Neuron (in vitro differentiated cells): ENCODE data around the gene CALML3.

ENCODE experiments used
- H2AFZ ChIP-seq: one replicate; pipeline ENCODE4 v1.6.1; 2013; ENCODE audit warnings: low read depth, mild to moderate bottlenecking, inconsistent platforms, low read length, moderate library complexity
- H3K27me3 ChIP-seq: one replicate; pipeline ENCODE4 v1.6.1; 2013; ENCODE audit warnings: low read length; ENCODE audit not compliant: insufficient read depth
- H3K36me3 ChIP-seq: one replicate; pipeline ENCODE4 v1.6.1; 2013; ENCODE audit warnings: low read length; ENCODE audit not compliant: insufficient read depth
- H3K4me1 ChIP-seq: one replicate; pipeline ENCODE4 v1.6.1; 2013; ENCODE audit warnings: low read length; ENCODE audit not compliant: insufficient read depth
- H3K4me3 ChIP-seq: 2 replicates; pipeline ENCODE4 v1.5.1; 2013; ENCODE audit warnings: mild to moderate bottlenecking, low read length, moderate library complexity
- H3K9me3 ChIP-seq: one replicate; pipeline ENCODE4 v1.6.1; 2013; ENCODE audit warnings: low read length

The CALML3 gene

DNA sequence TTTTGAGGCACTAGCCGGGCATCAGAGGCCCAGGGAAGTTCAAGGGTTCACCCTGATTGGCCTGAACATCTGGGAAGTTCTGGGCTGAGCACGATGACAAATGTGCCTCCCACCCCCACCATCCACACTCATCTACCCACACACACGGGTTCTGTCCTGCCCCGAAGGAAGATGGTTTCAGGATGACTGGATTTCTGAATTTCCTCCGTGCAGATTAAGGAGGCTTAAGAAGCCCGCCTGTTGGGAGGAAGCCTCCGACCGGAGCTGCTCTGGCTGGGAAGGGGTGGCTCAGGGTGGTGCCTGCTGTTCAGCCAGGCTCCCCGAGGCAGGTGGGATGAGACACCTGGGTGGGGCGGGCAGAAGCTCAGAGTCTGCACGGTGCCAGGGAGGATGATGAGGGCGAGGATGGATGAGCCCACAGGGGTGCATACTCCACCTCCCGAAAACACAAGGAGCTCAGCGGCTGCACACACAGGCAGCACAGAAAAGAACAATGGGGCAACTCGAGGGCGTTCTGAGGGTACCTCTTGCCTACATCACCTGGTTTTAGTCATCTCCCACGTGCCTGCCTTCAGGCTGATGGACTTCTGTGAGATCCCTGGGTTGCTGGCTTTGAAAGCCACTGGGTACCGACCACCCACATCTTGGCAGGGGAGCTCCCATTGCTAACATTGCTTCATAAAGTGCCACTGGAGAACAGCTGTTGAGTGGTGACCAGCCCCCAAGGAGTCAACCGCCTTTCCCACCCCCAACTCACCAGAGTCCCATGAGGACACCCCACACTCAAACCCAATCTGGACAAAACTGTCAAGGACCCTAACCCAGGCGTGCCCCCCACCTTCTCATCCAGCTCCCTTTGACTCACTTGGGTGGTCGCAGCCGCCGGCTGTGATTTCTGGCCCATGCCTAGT lies 41.2 kb downstream of the CALML3 start:
- Histone ChIP-seq H3K4me1 (peaks cover 4% of the 10 kb centered on the region), H3K27me3 (no peaks in the 10 kb centered on the region), H2AFZ (no peak overlapping the region), H3K9me3 (no peaks in the 10 kb centered on the region), H3K4me3 (no peak overlapping the region), H3K36me3 (no peaks in the 10 kb centered on the region)

DNA sequence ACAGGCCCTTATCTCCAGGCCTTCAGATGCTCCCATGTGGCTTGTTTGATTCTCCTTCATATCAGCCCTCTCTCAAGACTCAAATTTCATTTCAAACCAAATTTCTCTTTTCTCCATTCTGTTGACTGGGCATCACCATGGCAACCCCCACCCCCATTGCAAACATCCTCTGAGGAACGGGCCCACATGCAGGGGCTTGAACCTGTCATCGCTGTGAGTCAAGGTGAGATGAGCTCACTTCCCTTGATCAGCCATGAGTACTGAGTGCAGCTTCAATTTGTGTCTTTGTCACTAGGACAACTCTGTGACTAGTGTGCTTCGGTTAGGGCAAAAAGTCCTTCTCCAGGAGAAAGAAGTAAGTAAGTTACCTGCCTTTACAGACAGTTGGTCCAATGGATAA lies 41.9 kb downstream of the CALML3 start:
- Histone ChIP-seq H2AFZ (no peak overlapping the region), H3K9me3 (no peaks in the 10 kb centered on the region), H3K36me3 (no peaks in the 10 kb centered on the region), H3K4me1 (peaks cover 4% of the 10 kb centered on the region), H3K4me3 (no peak overlapping the region), H3K27me3 (no peaks in the 10 kb centered on the region)

DNA sequence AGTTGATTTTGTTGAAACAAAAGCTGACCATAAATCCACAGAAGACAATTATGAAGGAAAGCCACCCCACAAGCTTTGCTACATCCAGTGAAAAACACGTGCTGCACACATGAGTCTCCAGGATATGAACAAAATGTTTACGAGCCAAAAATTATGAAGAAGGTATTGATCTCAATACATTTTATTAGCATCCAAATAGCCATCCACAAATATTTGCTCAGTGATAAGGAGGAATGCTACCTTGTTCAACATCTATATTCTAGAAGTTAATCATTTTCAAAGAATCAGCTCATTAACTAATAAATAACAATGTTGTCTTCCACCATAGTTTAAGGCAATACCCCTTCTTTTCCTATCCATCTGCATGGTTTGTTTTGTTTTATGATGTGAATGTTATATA lies 42.7 kb downstream of the CALML3 start:
- H3K4me1 ChIP-seq, result peaks cover under 1% of the 10 kb centered on the region
- H3K4me3 ChIP-seq, result no peak overlapping the region
- no peak overlapping the region for H2AFZ ChIP-seq
- no peaks in the 10 kb centered on the region for H3K36me3 ChIP-seq
- H3K27me3 ChIP-seq, result no peaks in the 10 kb centered on the region
- H3K9me3 ChIP-seq, result no peaks in the 10 kb centered on the region

DNA sequence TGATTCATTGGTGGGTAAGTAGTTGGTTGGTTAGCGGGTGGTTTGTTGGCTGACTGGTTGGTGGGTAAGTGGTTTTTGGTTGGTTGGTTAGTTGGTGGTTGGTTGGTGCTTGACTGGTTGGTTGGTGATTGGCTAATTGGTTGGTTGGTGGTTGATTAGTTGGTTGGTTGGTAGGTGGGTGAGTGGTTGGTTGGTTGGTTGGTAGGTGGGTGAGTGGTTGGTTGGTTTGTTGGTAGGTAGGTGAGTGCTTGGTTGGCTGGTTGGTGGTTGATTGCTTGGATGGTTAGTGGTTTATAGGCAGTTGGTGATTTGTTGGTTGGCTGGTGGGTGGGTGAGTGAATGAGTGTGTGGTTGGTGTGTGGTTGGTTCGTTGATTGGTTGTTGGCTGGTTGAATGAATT lies 44.2 kb downstream of the CALML3 start:
- Histone ChIP-seq H3K27me3 (no peaks in the 10 kb centered on the region), H3K9me3 (no peaks in the 10 kb centered on the region), H3K4me3 (no peak overlapping the region), H3K36me3 (no peaks in the 10 kb centered on the region), H3K4me1 (peaks cover 3% of the 10 kb centered on the region), H2AFZ (no peak overlapping the region)

DNA sequence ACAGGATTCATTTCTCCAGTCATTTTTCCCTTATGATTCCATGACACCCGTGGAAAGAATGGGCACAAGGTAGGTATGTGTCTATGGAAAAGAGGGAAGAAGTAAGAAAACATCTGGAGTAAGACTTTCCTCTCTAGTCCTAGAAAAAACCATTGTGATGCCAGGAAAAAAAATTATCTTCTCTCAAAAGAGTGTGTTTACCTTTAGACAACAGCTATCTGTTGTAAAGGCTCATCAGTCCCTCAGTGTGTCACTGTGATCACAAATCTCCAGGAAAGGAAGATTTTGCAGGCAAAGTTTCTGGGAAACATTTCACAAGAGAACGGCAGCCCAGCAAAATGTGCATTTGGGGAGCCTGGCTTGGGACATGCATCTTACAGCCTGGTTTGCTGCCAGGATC lies 44.8 kb downstream of the CALML3 start:
- no peak overlapping the region for H3K4me3 ChIP-seq
- peaks cover 8% of the 10 kb centered on the region for H3K4me1 ChIP-seq
- no peaks in the 10 kb centered on the region for H3K36me3 ChIP-seq
- no peak overlapping the region for H2AFZ ChIP-seq
- H3K9me3 ChIP-seq, result no peaks in the 10 kb centered on the region
- H3K27me3 ChIP-seq, result no peaks in the 10 kb centered on the region

DNA sequence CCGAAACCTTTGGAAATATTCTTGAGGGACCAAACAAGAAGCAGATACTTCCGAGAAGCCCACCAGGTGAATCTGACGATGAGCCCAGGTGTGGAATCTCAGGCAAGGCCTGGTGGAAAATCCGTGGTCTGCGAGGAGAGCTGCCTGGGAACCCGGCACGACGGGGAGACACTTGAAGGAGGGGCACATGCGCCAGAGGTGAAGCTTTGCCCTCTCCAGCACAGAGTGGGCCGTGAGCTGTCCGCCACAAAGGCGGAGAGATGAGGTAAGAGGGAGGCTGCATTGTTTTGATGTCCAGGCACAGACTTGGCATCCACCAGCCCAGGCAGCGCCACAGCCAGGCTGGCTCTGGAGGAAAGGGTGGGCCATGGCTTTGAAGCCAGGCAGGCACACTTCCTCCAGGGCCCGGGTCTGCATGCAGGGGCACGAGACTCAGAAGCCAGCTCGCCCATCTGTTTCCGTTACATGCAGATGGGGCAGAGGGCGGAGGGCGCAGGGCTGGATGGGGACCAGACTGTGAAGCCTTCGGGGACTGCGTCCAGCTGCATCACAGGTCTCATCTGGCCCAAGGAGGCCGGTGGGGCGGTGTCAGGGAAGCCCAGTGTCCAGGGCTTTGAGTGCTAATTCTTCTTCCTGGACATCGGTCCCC lies 45.4 kb downstream of the CALML3 start:
- Histone ChIP-seq H2AFZ (no peak overlapping the region), H3K27me3 (no peaks in the 10 kb centered on the region), H3K9me3 (no peaks in the 10 kb centered on the region), H3K36me3 (no peaks in the 10 kb centered on the region), H3K4me1 (peaks cover 14% of the 10 kb centered on the region), H3K4me3 (no peak overlapping the region)

DNA sequence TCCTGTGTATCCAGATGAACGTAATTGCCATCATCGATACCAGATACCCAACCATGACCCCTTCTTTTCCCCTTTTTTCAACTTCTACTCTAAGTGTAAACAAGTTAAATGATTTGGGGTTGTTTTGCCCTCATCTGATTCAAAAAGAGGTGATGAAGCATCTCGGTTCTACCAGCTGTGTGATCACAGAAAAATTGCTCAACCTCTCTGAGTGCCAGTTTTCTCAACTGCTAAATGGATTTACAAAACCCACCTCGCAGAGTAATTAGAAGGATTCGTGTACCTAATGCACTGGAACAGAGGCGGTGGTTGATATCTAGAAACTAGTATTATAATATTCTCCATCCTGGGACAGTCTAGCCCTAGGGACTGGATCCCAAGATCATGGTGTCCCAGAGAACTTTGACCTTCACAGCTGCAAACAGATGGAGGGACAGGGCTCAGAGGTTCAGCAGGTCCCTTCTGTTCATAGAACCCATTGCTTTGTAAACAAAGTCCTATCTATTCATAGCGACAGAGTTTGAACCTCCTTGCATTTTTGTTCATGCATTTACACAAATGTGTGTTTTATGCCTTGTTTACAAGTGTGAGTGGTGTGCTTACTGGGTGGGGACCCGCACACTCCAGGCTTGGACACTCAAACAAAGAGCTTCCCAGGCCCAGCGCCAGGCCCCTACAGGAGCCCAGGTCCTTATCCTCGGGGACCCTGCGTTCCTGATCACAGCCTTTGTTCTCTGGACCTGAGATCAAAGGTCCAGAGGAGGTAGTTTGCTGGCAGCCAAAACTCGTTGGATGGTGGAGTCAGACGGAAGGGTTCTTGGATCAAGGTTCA lies 46.4 kb downstream of the CALML3 start:
- H3K4me1 ChIP-seq, result peaks cover 22% of the 10 kb centered on the region
- H3K36me3 ChIP-seq, result no peaks in the 10 kb centered on the region
- H3K4me3 ChIP-seq, result no peak overlapping the region
- no peaks in the 10 kb centered on the region for H3K9me3 ChIP-seq
- no peaks in the 10 kb centered on the region for H3K27me3 ChIP-seq
- H2AFZ ChIP-seq, result no peak overlapping the region

DNA sequence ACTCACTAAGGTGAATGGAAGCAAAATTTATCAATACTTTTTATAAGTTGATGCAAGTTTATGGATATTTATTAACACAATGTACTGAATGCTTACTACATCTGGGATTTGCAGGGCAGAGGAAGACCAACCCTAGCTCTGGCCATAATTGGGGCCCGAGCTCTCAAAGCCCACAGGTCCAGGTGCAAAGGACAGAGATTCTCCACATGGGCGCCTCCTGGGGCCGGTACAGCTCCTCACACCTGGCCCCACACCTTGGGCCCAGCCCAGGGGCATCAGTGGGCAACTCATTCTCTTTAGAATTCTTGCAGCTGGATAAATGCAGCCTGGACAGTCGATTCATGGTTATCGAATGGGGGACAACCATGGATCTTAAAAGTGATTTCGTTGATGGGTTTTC lies 47.1 kb downstream of the CALML3 start:
- H3K36me3 ChIP-seq, result no peaks in the 10 kb centered on the region
- no peaks in the 10 kb centered on the region for H3K27me3 ChIP-seq
- H3K9me3 ChIP-seq, result no peaks in the 10 kb centered on the region
- H3K4me1 ChIP-seq, result peaks cover 28% of the 10 kb centered on the region
- H3K4me3 ChIP-seq, result no peak overlapping the region
- H2AFZ ChIP-seq, result no peak overlapping the region

DNA sequence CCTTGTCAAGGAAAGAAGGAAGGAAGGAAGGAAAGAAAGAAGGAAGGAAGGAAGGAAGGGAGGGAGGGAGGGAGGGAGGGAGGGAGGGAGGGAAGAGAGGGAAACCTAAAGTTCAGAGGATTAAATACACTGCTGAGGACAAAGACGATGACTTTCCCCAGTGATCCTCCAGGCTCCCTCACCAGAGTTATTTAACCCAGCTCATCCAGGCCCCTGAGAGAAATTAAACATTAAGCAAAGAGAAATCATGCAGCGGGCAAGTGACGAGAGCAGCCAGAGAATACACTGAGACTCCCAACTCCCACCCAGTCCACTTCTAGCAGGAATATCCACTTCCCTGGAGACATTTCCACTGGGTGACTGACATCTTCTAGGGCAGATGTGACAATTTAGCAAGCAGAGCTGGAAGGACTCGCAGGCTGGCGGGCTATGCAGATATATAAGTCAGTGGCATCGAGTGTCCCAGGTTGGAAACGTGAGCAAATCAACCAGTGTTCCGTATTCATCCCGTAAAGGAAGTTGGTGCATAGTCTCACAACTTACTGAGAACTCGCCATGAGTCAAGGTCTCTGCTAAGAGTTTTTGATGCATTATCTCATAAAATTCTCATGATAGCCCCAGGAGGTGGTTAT lies 48.7 kb downstream of the CALML3 start:
- Histone ChIP-seq H3K4me1 (peaks cover 28% of the 10 kb centered on the region), H2AFZ (no peak overlapping the region), H3K27me3 (no peaks in the 10 kb centered on the region), H3K4me3 (no peak overlapping the region), H3K36me3 (no peaks in the 10 kb centered on the region), H3K9me3 (no peaks in the 10 kb centered on the region)

DNA sequence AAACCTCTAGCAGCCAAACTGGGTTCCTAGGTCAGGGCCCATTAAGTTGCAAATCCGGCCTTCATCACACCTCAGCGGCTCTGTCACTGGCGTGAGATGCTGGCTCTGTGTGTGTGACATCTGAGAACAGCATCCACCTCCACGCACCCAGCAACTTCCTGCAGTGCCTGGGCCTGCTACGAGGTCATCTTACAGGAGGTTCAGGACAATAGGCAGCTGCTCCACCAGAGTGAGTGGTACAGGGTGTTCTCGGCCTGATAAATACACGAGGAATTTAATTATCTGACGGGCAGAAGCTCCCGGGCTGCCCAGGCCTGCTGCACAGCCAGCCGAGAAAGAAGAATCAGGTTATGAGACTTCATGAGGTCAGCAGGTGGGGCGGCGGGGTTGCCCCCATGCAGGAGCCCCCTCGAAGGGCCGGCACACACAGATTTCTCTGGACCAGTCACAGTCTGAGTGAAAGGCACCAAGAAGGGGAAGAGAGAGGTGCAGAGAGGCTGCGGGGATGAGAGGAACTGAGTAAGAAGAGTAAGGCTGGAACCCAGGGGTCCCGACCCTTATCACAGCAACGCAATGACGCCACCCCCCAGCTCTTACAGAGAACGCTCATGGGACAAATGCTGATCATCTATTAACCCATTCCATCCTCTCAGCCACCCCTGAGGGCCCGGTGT lies 49.3 kb downstream of the CALML3 start:
- no peak overlapping the region for H2AFZ ChIP-seq
- H3K27me3 ChIP-seq, result no peaks in the 10 kb centered on the region
- no peak overlapping the region for H3K4me3 ChIP-seq
- H3K9me3 ChIP-seq, result no peaks in the 10 kb centered on the region
- H3K4me1 ChIP-seq, result peaks cover 28% of the 10 kb centered on the region
- H3K36me3 ChIP-seq, result no peaks in the 10 kb centered on the region

DNA sequence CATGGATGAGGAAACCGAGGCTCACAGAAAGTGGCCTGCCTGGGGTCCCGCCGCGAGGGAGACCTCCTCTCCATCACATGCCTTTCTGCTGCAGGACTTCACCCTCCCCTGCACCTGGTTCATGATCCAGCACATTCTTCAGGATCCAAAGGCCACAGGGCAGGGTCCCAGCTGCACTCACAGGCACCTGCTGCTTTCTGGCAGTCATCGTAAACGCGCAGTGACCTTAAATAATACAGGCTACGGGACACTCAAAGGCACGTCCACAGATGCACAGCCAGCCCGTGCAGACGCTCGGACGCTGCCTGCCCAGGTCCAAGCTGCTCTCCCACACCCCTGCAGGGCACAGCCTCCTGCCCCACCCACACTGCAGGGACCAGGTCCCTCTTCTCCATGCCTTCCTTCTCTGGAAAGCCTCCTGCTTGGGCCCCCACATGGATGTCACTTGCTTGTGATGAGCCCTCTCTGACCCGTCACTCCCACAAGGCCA lies 49.9 kb downstream of the CALML3 start:
- Histone ChIP-seq H3K9me3 (no peaks in the 10 kb centered on the region), H3K27me3 (no peaks in the 10 kb centered on the region), H3K4me1 (peaks cover 28% of the 10 kb centered on the region), H3K36me3 (no peaks in the 10 kb centered on the region), H3K4me3 (no peak overlapping the region), H2AFZ (no peak overlapping the region)

DNA sequence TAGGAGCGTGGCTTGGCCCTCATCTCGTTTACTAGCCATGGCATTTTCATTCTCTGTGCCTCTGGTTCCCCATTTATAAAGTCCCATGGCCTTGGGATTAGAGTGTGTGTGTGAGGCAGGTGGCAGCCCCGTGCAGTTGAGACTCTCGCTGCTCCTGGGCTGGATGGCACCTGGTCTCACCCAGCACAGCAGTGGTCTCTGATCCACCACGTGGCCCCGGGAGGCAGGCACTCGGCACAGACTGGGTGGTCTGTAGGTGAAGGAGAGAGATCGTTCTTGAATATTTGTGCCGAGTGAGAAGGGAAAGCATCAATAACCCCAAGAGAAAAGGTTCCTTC lies 50.4 kb downstream of the CALML3 start:
- Histone ChIP-seq H2AFZ (no peak overlapping the region), H3K4me1 (peaks cover 28% of the 10 kb centered on the region), H3K9me3 (no peaks in the 10 kb centered on the region), H3K4me3 (no peak overlapping the region), H3K36me3 (no peaks in the 10 kb centered on the region), H3K27me3 (no peaks in the 10 kb centered on the region)
